AG04450 (cell line): Measurements from ENCODE around the gene CAMK2B. TPM values are rescaled to one million over a fixed set of nuclear protein-coding genes. Genes with fewer than 3 reads are reported as not detected.
A peak's percentile ranks its signal among the peaks of the same experiment; 100 is the strongest.

Experiments
- CTCF ChIA-PET: fragments of 300-600, 350-600 bp; formaldehyde crosslinking; extraction: SDS; loops from one replicate; lab custom pipeline; 2022; ENCODE audit warnings: antibody characterized with exemption, inconsistent platforms; lab: Charles Lee
- POLR2A ChIA-PET: fragments of 350-600 bp; formaldehyde crosslinking; extraction: SDS; loops from one replicate; lab custom pipeline; 2021; ENCODE audit warnings: antibody characterized with exemption, inconsistent platforms; lab: Yijun Ruan, JAX
- DNase-seq: peaks from one replicate; pipeline ENCODE4 v3.0.0-alpha.2; 2011; ENCODE audit warnings: low read depth, low spot score
- H3K27ac ChIP-seq: one replicate; pipeline ENCODE4 v1.5.1; 2012; ENCODE audit warnings: low read depth, low read length, control low read depth
- H3K27me3 ChIP-seq: one replicate; pipeline ENCODE4 v1.6.0; 2012; ENCODE audit warnings: low read length; ENCODE audit not compliant: control insufficient read depth, insufficient read depth
- H3K4me3 ChIP-seq: 2 replicates; pipeline ENCODE4 v1.5.1; 2011; ENCODE audit warnings: mild to moderate bottlenecking, low read depth, low read length, control low read depth
- H3K9me3 ChIP-seq: 2 replicates; pipeline ENCODE4 v1.5.1; 2012; ENCODE audit warnings: low read length; ENCODE audit not compliant: control insufficient read depth, insufficient read depth
- CTCF ChIP-seq: IDR thresholded peaks from 2 replicates; pipeline ENCODE4 v1.5.1; 2011; ENCODE audit warnings: low read depth, low read length, control low read depth, inconsistent platforms
- polyA plus RNA-seq: library from polyadenylated mRNA; depleted of rRNA; stranded (reverse); fragments of >200 nt; gene quantifications from 2 replicates; pipeline ENCODE4 v1.2.3, GENCODE V29; 2011

The CAMK2B gene
- polyA plus RNA-seq, 1 experiment: not detected

GRCh38 chr7:44310221-44310848 lies 15.1 kb downstream of the CAMK2B start:
- POLR2A ChIA-PET: no interaction called here

GRCh38 chr7:44309271-44310091 lies 15.9 kb downstream of the CAMK2B start:
- Histone ChIP-seq H3K27ac (no peak overlapping the region), H3K9me3 (no peaks in the 10 kb centered on the region; the same call in 1 of the 2 replicates), H3K27me3 (peaks cover 15% of the 10 kb centered on the region), H3K4me3 (peak overlapping the region; percentile 39)
- TF ChIP-seq CTCF: no peak
- ChIA-PET POLR2A (no interaction called here), CTCF (interaction anchor here (2.2 kb wide), 1 partner anchor 69 kb away, joined by 13 read pairs; no protein-coding TSS in a partner anchor)
- no peak for DNase-seq

More at GRCh38 chr7:44310221-44310848, 15.1 kb downstream of the CAMK2B start:
- Histone ChIP-seq H3K27ac (no peak overlapping the region), H3K27me3 (peaks cover 17% of the 10 kb centered on the region), H3K9me3 (no peaks in the 10 kb centered on the region; the same call in 1 of the 2 replicates), H3K4me3 (no peak overlapping the region)
- CTCF ChIA-PET: no interaction called here
- no peak for TF ChIP-seq CTCF
- DNase-seq: no peak

DNA sequence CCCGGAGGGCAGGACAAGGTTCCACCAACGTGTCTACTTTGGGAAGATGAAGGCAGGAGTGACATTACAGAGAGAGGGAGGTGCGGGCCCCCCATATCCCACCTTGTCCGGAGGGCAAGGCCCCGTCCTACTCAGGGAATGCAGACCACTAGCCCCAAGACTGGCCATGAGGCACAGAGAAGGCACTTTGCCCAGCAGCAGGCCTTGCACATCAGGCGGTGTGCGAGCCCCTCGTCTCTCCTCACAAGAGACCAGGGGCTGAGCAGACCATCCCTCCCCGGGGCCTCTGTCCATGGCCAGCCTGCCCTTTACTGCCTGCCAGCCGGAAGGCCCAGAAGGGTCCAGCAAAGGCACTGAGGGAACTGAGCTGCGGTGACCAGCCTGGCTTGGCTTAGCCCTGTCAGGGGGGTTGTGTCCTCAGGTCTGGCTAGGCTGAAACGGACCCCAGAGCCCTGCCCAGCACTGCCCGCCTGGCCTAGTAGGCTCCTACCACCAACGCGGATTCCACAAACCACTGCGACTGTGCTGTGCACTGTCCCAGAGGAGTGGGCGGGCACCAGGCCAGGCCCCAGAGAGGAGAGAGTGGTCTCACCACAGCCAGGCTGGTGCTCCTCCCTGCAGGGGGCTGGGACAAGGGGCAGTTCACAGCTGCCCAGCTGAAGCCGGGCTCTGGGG lies 16.7 kb downstream of the CAMK2B start:
- POLR2A ChIA-PET: no interaction called here
- no peak for DNase-seq

DNA sequence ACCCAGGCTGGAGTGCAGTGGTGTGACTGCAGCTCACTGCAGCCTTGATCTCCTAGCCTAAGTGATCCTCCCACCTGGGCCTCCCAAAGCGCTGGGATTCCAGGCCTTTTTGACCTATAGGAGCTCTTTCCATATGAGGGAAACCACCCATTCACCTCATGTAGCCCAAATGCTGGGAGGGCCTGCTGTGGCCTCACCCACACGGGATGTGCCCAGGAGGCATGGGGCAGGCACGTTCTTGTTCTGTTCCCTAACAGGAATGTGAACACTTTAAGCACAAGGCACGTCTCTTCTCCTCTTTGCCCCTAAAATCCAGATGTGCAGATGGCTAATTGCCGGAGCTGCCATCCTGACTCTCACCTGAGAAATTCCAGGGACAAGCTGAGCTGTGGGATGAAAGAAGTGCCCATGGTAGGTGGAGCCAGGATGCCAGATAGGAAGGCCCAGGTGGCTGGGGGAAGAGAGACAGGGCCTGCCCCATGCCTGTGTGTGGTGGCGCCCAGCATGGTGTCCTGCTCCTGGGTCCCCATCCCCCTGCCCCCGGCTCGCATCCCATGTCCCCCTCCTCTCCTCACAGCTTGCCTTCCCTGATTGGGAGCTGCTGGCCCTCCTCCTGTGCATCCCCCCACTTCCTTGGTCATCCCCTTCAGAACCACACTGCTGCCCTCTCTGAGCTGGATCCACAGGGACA lies 17.3 kb downstream of the CAMK2B start:
- DNase-seq: no peak
- ChIA-PET CTCF (interaction anchor here (0.6 to 2.2 kb wide), 2 partner anchors 67 to 144 kb away, joined by 3 to 13 read pairs; no protein-coding TSS in a partner anchor), POLR2A (no interaction called here)
- H3K4me3 ChIP-seq: no peak overlapping the region
- no peaks in the 10 kb centered on the region; the same call in 1 of the 2 replicates for H3K9me3 ChIP-seq
- peaks cover 24% of the 10 kb centered on the region for H3K27me3 ChIP-seq
- no peak for TF ChIP-seq CTCF
- no peak overlapping the region for H3K27ac ChIP-seq

More for the DNA sequence above, 16.7 kb downstream of the CAMK2B start:
- H3K9me3 ChIP-seq: no peaks in the 10 kb centered on the region; the same call in 1 of the 2 replicates
- TF ChIP-seq CTCF: no peak
- H3K27ac ChIP-seq: no peak overlapping the region
- no peak overlapping the region for H3K4me3 ChIP-seq
- CTCF ChIA-PET: interaction anchor here (2.2 kb wide), 1 partner anchor 68 kb away, joined by 13 read pairs; no protein-coding TSS in a partner anchor
- H3K27me3 ChIP-seq: peaks cover 20% of the 10 kb centered on the region
